ENCODE measurements around the gene SMARCB1.

DNA sequence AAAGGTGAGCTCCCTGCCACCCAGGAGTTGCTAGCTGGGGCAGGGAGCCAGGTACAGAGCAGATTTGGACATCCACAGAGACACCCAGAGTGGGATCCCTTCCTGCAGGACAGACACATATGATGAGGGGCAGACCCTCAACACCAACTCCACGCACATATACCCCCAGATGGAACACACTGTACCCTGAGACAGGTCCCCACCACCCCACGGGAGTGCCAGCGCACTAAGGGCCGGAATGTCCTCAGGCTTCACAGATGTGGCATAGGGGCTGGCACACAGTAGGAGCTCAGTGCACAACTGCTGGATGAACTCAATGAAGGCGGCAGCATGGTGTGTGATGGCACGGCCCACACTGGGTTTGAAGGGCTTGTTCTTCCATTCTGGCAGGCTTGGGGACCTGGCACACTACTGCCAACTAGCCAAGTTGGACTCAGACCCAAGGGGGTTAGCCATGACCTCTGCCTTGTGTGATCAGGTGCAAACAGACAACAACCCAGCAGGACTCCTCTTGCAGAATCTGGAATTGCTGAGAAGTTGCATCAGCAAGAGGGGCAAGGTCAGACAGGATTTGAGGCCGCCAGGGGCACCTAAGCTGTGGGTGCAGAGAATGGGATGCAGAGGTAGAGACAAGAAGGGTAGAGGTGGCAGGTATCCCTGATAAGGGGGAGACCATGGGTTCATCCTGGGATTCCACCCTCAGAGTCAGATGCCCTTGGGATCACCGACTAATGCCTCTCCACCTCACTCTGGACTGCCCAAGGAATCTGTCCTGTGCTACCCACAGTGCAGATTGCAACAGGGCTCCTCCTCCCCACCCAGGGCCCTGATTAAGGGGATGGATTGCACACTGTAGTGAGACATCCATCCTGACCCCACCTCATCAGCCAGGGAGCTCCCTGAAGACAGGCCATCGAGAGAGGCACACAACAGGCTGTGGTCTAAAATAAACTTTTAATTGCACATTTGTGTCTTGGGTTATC, 21.6 kb upstream of the SMARCB1 start:
- no peak for TF ChIP-seq POLR2A (IDR thresholded peaks at IDR 0.05; ENCODE audit: low read depth, low read length)
- TF ChIP-seq, protein P1, sequence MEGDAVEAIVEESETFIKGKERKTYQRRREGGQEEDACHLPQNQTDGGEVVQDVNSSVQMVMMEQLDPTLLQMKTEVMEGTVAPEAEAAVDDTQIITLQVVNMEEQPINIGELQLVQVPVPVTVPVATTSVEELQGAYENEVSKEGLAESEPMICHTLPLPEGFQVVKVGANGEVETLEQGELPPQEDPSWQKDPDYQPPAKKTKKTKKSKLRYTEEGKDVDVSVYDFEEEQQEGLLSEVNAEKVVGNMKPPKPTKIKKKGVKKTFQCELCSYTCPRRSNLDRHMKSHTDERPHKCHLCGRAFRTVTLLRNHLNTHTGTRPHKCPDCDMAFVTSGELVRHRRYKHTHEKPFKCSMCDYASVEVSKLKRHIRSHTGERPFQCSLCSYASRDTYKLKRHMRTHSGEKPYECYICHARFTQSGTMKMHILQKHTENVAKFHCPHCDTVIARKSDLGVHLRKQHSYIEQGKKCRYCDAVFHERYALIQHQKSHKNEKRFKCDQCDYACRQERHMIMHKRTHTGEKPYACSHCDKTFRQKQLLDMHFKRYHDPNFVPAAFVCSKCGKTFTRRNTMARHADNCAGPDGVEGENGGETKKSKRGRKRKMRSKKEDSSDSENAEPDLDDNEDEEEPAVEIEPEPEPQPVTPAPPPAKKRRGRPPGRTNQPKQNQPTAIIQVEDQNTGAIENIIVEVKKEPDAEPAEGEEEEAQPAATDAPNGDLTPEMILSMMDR (conservative IDR thresholded peaks at IDR 0.05; ENCODE audit: low read depth, low read length) = no peak
